Measurements from ENCODE around the gene PCDHGA12.

The PCDHGA12 gene

GRCh38 chr5:141419074-141419880, 11.0 kb upstream of the PCDHGA12 start:
- TF ChIP-seq CTCF (IDR thresholded peaks at IDR 0.05): no peak
- peaks cover 100% of the 10 kb centered on the region for H3K27me3 ChIP-seq
- no peaks in the 10 kb centered on the region for H3K36me3 ChIP-seq
- no peak overlapping the region for H3K4me3 ChIP-seq (ENCODE audit: low read depth in 1 of 2, low read length in 1 of 2)
- peaks cover 17% of the 10 kb centered on the region in 2 experiments for H3K4me1 ChIP-seq (ENCODE audit: control insufficient read depth in 1 of 2, insufficient read depth in 1 of 2, low read depth in 1 of 2, low read length in 1 of 2)
- H3K27ac ChIP-seq: no peak overlapping the region
- H3K9me3 ChIP-seq: peaks cover 8% of the 10 kb centered on the region

GRCh38 chr5:141420855-141421488, 9.3 kb upstream of the PCDHGA12 start, which contains the start of gene PCDHGA11:
Gene PCDHGA11 (plus strand): TSS chr5:141421051. CDS start chr5:141421228, 177 bp downstream.
- Histone ChIP-seq H3K4me3 (ENCODE audit: low read depth in 1 of 2, low read length in 1 of 2) (peak within 1 kb of the TSS; percentile 56), H3K27me3 (peaks cover 100% of the 10 kb centered on the region), H3K36me3 (no peaks in the 10 kb centered on the region), H3K9me3 (peaks cover 8% of the 10 kb centered on the region), H3K4me1 (ENCODE audit: control insufficient read depth in 1 of 2, insufficient read depth in 1 of 2, low read depth in 1 of 2, low read length in 1 of 2) (peaks cover 17% of the 10 kb centered on the region in 2 experiments), H3K27ac (no peak within 1 kb of the TSS)
- TF ChIP-seq CTCF (IDR thresholded peaks at IDR 0.05): peak; percentile 69

- H3K4me1 ChIP-seq (ENCODE audit: control insufficient read depth in 1 of 2, insufficient read depth in 1 of 2, low read depth in 1 of 2, low read length in 1 of 2): peaks cover 17% of the 10 kb centered on the region in 2 experiments
- peaks cover 8% of the 10 kb centered on the region for H3K9me3 ChIP-seq
- H3K27ac ChIP-seq: no peak overlapping the region
- H3K4me3 ChIP-seq (ENCODE audit: low read depth in 1 of 2, low read length in 1 of 2): peak overlapping the region; percentile 56
- H3K36me3 ChIP-seq: no peaks in the 10 kb centered on the region
- no peak for TF ChIP-seq CTCF (IDR thresholded peaks at IDR 0.05)
- peaks cover 100% of the 10 kb centered on the region for H3K27me3 ChIP-seq
Observed at GRCh38 chr5:141421489-141421855, 8.8 kb upstream of the PCDHGA12 start.

DNA sequence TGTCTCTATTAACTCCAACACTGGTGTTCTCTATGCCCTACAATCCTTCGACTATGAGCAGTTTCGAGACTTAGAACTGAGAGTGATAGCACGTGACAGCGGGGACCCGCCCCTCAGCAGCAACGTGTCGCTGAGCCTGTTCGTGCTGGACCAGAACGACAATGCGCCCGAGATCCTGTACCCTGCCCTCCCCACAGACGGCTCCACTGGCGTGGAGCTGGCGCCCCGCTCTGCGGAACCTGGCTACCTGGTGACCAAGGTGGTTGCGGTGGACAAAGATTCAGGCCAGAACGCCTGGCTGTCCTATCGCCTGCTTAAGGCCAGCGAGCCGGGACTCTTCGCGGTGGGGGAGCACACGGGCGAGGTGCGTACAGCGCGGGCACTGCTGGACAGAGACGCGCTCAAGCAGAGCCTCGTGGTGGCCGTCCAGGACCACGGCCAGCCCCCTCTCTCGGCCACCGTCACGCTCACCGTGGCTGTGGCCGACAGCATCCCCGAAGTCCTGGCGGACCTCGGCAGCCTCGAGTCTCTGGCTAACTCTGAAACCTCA, 7.5 kb upstream of the PCDHGA12 start:
- peaks cover 11 to 12% of the 10 kb centered on the region in 2 experiments for H3K4me1 ChIP-seq (ENCODE audit: control insufficient read depth in 1 of 2, insufficient read depth in 1 of 2, low read depth in 1 of 2, low read length in 1 of 2)
- no peak overlapping the region for H3K4me3 ChIP-seq (ENCODE audit: low read depth in 1 of 2, low read length in 1 of 2)
- peaks cover 8% of the 10 kb centered on the region for H3K9me3 ChIP-seq
- H3K27me3 ChIP-seq: peaks cover 100% of the 10 kb centered on the region
- no peak overlapping the region for H3K27ac ChIP-seq
- H3K36me3 ChIP-seq: no peaks in the 10 kb centered on the region
- no peak for TF ChIP-seq CTCF (IDR thresholded peaks at IDR 0.05)

GRCh38 chr5:141427783-141428426, 2.4 kb upstream of the PCDHGA12 start:
- no peak overlapping the region for H3K4me3 ChIP-seq (ENCODE audit: low read depth in 1 of 2, low read length in 1 of 2)
- peaks cover 16% of the 10 kb centered on the region for H3K9me3 ChIP-seq
- peaks cover 11 to 13% of the 10 kb centered on the region in 2 experiments for H3K4me1 ChIP-seq (ENCODE audit: control insufficient read depth in 1 of 2, insufficient read depth in 1 of 2, low read depth in 1 of 2, low read length in 1 of 2)
- no peak overlapping the region for H3K27ac ChIP-seq
- peaks cover 100% of the 10 kb centered on the region for H3K27me3 ChIP-seq
- no peaks in the 10 kb centered on the region for H3K36me3 ChIP-seq
- TF ChIP-seq CTCF (IDR thresholded peaks at IDR 0.05): no peak
